GM21423 (cell line): Measurements from ENCODE around the gene ZNF592.

ENCODE experiments used
- ATAC-seq: cut with Tn5 transposase; IDR thresholded peaks from one replicate; pipeline ENCODE4 v1.9.1; 2021; ENCODE audit warnings: mild to moderate bottlenecking, moderate library complexity; ENCODE audit not compliant: unreplicated experiment

Gene ZNF592

DNA sequence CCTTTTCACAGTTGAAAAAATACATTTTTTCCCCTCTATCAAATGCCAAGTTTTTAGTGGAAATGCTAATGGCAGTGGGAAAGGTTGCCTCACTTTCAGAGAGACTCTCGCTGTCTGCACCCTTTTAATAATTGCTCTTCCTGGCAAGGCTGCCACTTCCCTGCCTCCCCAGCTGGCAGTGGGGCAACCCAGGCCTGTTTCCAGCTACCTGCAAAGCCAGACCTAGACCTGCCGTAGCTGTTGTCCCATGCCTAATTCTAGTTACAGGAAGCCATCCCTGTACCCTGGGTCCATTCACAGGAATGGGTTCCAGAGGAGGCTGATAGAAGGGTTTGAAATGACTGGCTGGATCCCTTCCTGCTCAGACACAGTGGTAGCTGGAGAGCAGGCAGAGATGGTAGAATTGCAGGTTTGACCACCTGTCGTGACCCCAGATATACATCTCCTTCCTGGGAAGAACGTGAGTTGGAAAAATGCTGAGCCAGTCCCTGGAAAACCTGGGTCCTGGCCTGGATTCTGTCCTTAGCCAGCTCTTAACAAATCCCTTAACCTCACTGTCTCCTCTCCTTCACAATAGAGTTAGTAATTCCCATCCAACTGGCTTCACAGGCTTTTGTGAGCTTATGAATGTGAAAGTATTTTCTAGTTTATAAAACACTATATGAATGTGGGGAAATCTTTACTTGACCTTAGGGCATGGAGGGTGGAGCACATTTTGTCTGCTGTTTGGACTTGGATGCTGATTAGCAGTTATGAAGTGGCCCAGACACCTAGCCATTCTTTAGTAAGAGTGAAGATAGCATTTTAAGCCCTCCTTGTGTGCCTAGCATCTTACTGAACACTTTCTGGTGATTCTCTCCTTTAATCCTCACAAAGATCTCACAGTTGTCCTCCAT is 55.9 kb downstream of the ZNF592 start:
- ATAC-seq, result no peak

DNA sequence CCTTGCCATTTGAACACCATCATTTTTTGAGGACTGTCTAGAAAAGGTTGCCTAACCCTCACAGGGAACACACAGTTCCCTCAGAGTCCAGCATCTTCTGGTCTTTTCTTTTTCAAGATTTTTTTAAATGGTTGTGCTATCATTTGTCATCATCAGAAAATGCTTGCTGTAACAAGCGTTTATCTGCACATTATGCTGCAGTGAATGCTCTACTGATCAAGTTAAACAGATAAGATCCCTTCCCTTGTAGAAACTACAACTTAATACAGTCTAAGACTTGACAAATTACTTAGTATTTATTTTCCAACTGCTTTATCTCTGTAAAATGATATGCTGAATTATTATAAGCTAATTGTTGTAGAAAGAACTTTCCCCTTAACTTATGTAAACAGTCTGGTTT is 56.8 kb downstream of the ZNF592 start:
- ATAC-seq, result no peak

GRCh38 chr15:84807228-84807627 is 58.8 kb downstream of the ZNF592 start:
- no peak for ATAC-seq

DNA sequence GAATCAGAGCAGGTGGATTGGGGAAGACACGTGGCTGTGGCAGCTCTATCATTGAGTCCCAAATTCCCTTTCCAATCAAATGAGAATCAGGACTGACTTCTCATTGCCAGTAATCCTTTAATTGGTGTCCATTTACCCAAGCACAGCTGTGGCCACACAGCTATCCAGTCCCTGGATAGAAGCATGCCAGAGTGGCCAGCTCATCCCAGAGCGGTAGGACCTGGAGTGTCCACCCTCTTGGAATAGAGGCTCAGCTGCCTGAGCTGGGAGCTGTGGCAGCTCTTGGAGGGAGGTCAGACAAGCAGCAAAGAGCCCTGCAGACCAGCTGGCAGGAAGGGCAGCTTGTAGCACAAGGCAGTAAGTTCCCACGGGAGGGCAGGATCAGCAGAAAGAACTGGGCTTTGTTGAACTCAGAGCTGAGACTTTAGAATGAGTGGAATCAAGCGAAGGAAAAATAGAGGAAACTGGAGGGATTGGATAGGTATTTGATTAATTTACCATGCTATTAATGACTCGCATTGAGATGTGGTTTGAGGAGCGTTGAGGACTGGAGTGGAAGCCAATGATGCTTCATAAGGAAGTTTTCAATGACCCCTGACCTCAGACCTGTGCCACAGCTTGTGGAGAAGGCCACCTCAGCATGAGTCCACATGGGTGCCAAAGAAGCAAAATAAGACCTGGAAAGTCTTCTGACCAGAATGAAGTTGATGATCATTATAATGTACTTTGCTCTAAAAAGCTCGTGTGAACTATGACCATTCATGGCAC is 61.9 kb downstream of the ZNF592 start:
- no peak for ATAC-seq

DNA sequence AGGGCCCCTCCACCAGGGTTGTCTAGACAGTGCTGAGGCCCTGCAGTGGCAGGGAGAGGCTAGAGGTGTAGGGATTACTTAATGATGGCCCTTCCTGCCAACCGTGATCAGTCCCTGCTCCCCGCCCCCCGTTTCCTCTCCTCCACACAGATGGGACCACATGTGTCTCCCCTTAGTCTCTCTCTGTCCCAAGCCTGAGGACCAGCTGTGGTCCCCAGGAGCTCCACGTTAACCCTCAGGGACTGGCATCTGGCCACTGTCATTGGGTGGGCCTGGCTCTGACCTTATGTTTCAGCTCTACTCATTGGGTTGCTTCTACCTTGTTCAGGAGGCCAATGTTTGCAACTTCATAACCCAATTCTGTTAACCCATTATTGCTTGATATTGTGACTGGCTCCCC is 62.8 kb downstream of the ZNF592 start:
- ATAC-seq, result no peak

GRCh38 chr15:84811828-84812227 is 63.4 kb downstream of the ZNF592 start:
- ATAC-seq, result no peak

DNA sequence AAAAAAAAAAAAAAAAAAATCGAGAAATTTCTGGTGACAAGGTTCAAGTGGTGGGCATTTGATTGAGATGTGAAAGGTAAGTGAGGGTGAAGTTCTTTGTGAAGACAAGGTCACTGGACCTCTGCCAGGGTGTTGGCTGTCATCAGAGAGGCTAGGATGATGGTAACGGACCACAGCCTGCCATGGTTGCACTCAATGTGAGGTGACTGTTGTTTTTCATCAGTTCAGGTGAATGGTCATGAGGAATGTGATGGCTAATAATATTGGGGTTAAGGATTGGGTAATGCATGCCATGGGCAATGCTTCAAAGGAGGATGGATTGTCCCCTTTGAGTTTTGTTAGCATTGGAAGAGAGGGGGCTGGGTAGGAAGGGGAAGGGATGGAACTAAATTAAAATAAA is 64.5 kb downstream of the ZNF592 start:
- no peak for ATAC-seq

DNA sequence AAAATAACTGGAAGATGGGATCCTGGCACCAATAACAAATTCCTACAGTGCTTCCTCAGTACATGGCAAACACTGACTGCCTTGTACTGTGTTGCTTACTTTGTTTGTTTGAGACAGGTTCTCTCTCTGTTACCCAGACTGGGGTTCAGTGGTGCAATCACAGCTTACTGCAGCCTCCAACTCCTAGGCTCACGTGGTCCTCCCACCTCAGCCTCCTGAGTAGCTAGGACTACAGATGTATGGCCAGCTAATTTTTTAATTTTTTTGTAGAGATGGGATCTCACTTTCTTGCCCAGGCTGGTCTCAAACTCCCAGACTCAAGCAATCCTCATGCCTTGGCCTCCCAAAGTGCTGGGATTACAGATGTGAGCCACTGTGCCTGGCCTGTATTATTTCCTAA is 65.0 kb downstream of the ZNF592 start:
- no peak for ATAC-seq

- ATAC-seq, result no peak
Observed at GRCh38 chr15:84813931-84814330, 65.5 kb downstream of the ZNF592 start.

GRCh38 chr15:84814916-84815315 is 66.5 kb downstream of the ZNF592 start:
- no peak for ATAC-seq

GRCh38 chr15:84816694-84817465 is 68.5 kb downstream of the ZNF592 start, which contains the start of gene ALPK3:
Gene ALPK3 (plus strand): TSS chr15:84817356. CDS start chr15:84817453, 97 bp downstream.
- no peak for ATAC-seq

GRCh38 chr15:84817466-84818081 is 69.2 kb downstream of the ZNF592 start:
- no peak for ATAC-seq

- ATAC-seq, result no peak
Observed at GRCh38 chr15:84818261-84819131, 70.1 kb downstream of the ZNF592 start.

DNA sequence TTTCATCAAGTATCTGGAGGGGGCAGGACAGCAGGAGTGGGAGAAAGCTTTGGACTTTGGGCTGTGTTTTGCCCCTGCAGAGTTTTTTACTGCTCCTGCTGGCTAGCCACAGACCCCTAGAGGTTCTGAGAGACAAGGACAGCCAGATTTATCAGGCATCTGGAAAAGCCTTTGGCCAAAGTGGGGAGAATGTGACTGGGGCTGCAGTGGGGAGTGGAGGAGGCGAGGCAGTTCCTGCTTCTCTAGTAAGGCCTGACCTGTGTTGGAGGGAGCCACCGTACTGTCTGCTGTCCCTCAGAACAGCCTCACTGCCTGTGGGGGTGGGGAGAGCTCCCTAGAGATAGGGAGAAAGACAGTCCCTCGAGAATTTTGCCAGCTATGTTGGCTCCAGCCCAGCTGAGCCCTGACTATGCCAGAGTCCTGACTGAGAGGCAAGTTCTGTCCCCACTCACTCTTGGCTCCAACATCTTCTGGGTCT is 70.9 kb downstream of the ZNF592 start:
- ATAC-seq, result no peak

DNA sequence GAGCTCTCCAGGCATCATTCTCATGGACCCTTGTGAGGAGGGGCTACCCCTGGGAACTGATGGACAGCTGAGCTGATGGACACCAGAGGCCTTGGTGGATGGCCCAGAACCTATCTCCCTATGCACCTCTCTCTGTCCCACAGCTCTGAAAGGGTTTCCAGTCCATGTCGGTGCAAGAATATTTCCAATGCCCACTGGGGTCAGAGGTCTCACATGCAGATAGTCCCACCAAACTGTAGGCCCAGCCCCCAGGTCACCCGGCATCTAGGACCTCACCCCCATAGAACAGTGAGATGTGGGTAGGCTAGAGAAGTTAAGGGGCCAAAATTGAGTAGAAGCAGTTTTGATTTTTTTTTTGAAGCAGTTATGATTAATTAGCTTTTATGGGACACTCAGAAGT is 71.4 kb downstream of the ZNF592 start:
- ATAC-seq, result no peak

- no peak for ATAC-seq
Observed at GRCh38 chr15:84821501-84822021, 73.2 kb downstream of the ZNF592 start.

- no peak for ATAC-seq
Observed at GRCh38 chr15:84822653-84823281, 74.4 kb downstream of the ZNF592 start.

GRCh38 chr15:84823282-84823878 is 75.0 kb downstream of the ZNF592 start:
- no peak for ATAC-seq
